ENCODE measurements around the gene PTPN21. TPM values are rescaled to one million over a fixed set of nuclear protein-coding genes. Genes with fewer than 3 reads are reported as not detected.

The PTPN21 gene
- total RNA-seq, 1 donor from 2014 or later: 12.6 TPM

DNA sequence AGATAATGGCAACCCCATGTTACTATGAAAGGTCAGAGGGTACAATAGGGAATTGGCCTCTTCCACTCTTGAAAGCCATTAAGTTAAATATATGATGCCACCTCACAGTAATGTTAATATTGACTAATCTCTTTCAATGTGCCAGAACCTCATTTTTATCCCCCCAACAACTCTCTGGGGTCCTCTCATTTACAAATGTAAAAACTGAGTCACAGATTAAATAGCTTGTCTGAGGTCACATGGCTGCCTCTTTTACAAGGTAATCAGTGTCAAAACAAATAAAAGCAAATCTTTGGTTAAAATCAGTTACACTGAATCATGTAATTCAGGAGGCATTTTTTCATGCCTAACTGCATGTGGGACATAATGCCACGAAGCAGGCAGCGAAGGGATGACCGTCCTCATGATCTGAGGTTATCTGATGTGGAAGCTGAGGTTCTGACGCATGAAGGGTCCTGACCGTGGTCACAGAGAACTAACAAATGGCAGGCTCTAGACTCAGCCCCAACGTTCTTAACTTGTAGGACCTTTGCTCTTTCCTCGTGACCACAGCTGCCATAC is 78.5 kb downstream of the PTPN21 start:
- DNase-seq (ENCODE audit: low spot score) (no peak), ATAC-seq (no peak)

DNA sequence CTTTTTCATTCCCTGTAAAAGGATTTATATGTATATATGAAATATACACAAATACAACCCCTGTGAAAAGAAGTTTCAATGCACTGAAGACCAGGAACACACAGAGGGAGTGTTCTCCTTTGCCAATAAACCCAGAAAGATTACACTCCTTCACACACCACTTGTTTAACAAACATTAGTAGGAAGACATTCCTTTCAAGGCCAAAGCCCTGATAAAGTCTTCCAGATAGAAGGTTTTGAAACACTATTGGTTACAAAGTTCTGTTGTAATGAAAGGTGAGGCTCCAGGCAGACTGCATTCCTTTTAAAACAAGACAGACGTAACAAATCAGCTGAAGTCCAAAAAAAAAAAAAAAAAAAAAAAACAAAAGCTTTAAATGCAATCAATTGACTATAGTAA is 81.0 kb downstream of the PTPN21 start:
- DNase-seq (ENCODE audit: low spot score) (no peak), ATAC-seq (no peak)

DNA sequence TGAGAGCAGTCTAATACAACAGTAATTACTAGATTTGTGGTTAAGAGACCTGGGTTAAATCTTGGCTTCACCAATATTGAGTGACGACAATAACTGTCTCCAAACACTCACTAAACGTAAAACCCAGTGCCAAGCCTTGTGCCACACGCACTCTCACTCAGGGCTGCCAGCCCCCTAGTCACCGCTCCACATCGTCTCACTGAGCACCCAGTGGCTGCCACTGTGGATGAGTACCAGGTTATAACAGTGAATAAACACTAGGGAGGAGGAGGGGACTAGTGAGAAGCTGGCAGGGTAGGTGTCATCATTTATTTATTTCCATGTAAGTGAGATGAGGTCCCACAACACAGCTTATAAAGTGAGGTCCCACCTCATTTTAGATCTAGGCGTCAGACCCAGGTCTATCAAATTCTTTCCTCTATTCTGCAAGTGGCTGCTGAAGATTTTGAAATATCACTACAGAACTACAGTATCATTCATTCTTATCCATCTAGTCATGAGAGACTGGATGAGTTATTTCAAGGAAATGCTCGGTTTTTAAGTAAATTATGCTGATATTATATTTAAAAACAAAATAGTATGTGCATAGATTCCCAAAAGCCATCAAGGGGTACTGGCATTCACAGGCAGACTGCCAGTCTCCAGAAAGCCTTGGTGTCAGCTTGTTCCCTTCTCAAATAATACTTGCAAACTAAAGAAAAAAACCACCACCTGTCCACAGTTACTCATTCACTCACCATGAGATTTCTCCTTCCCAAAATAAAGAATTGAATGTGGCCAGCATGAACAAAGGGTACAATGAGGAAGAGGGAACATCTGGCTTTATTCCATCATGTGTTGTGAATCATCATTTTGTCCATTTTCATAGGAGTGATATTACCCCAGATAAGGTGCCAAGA is 84.0 kb downstream of the PTPN21 start:
- DNase-seq (ENCODE audit: low spot score) (no peak), ATAC-seq (no peak)

DNA sequence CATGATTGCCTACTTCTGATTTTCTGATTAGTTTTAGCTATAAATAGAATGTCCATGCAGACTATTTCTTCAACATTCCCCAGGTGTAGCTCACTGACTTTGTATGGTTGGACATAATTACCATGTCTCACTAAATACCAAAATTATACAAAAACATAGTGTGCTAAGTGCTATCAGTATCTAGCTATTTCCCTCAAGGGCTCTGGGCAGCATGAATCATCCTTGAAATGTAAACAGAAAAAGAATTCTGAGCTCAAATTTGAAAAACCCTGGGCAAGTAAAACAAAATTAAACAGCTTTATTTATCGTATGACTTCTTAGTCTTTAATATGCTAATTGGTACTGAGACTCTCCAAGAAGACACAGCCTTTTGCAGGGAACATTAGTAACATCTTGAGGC is 86.4 kb downstream of the PTPN21 start:
- DNase-seq (ENCODE audit: low spot score) (no peak), ATAC-seq (no peak)

DNA sequence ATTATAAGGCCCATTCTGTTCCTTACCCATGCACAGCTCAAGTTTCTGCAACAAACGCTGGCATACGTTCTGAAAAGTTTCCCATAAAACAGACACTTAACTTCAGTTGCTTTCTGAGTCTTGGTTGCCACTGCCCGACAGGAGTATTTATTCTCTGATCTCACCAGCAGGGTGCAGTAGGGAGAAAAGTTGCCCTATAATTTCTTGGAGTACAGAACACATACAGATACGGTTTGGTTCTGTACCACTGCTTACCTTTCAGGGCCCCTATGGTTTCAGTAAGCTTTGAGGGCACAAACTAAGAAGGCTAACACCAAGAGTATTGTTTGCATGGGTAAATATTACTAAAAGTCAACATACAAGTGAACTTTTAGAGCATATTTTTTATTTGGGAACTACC is 91.5 kb downstream of the PTPN21 start:
- ATAC-seq: peak; percentile 87
- no peak for DNase-seq (ENCODE audit: low spot score)

DNA sequence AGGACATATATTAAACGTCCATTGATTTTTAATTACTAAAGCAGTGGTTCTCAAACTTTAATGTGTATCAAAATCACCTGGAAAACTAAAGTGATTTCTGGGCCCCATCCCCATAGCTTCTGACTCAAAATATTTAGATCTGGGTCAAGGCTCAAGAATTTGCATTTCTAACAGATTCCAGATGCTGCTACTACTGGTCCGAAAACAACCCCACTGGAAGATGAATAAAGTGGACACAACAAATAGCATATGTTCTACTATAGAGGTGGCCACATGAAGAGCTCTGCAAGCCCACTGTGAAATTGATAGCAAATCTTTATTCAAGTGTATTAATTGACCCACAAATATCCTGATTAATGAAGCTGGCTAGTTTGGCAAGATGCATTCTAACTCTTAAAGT is 99.9 kb downstream of the PTPN21 start:
- DNase-seq (ENCODE audit: low spot score) (no peak), ATAC-seq (no peak)

DNA sequence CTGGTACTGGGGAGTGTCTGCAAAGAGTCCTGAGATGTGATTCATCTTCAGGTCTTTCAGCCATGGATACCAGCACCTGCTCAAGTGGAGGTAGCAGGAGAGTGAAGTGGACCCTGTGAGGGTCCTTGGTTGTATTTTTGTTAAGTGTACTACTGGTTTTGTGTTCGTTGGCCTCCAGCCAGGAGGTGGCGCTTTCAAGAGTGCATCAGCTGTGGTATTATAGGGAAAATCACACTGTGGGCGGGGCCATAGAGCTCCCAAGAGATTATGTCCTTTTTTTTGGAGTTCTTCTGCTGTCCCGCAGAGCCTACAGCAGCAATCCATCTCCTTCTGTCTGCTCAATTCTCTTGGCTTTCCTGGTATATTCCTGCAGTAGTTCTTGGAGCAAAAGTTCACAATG is 102.6 kb downstream of the PTPN21 start:
- ATAC-seq: no peak
- no peak for DNase-seq (ENCODE audit: low spot score)

DNA sequence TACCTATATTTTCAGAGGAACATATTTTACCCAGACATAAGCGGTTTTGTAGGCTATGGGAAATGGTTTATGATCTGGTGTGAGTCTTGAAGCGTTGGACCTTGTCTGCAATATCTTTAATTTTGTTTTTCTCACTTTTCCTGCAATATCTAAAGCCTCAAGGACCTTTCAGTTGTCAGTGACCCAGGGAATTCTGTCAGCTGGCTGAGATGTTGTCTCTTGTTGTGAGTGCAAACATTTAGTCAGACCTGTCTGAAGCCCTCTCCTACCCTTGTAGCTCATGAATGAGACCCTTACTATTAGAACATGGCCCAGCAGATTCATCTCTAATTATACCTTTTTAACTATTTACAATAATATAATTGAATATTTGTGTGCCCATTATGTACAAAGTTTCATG is 115.7 kb downstream of the PTPN21 start:
- no peak for DNase-seq (ENCODE audit: low spot score)
- ATAC-seq: no peak

DNA sequence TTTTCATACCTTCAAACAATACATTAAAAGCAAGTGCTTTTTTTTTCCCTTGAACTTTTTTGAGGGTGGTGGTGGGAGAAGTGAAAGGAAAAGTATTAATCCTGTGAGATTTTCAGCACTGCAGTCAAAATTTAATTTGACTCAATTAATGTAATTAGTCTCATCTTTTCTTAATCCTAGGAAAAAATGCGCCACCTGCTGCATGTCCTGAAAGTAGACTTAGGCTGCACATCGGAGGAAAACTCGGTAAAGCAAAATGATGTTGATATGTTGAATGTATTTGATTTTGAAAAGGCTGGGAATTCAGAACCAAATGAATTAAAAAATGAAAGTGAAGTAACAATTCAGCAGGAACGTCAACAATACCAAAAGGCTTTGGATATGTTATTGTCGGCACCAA is 117.1 kb downstream of the PTPN21 start:
- DNase-seq (ENCODE audit: low spot score) (no peak), ATAC-seq (no peak)

DNA sequence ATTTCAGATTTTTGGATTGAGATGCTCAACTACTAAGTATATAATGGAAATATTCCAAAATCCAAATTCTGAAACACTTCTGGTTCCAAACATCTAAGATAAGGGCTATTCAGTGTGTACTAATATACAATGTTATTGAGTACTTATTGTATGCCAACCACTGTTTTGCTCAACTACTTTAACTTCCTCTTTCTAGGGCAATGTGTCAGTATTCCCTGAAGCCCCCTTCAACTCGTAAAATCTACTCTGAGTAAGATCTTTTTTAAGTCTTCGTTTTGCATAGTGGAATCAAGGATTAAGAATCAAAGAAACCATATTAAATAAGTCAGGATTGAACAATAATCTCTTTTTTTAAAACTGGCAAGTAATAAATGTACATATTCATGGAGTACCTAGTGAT is 123.8 kb downstream of the PTPN21 start:
- no peak for ATAC-seq
- no peak for DNase-seq (ENCODE audit: low spot score)

DNA sequence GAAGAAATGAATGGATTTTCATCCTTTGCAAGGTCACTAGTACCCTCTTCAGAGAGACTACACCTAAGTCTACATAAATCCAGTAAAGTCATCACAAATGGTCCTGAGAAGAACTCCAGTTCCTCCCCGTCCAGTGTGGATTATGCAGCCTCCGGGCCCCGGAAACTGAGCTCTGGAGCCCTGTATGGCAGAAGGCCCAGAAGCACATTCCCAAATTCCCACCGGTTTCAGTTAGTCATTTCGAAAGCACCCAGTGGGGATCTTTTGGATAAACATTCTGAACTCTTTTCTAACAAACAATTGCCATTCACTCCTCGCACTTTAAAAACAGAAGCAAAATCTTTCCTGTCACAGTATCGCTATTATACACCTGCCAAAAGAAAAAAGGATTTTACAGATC is 128.5 kb downstream of the PTPN21 start:
- DNase-seq (ENCODE audit: low spot score): no peak
- no peak for ATAC-seq

DNA sequence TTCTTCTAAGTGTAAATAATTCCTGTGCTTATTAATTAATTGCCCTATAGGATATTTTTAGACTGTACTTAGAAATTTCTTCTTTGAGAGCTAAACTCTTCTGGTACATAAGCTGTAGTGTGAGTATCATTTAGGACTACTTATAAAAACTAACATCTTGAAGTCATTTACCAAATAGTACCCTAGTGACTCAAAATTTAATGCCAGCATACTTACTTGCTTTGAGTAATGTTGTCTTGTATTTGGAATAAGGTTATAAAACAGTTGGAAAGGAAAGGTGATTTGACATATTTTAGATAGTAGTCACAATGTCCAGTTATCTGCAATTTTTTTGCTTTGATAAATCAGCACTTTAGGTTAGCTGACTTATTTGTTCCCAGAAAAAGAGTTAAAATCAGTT is 130.2 kb downstream of the PTPN21 start:
- ATAC-seq (no peak), DNase-seq (ENCODE audit: low spot score) (no peak)

DNA sequence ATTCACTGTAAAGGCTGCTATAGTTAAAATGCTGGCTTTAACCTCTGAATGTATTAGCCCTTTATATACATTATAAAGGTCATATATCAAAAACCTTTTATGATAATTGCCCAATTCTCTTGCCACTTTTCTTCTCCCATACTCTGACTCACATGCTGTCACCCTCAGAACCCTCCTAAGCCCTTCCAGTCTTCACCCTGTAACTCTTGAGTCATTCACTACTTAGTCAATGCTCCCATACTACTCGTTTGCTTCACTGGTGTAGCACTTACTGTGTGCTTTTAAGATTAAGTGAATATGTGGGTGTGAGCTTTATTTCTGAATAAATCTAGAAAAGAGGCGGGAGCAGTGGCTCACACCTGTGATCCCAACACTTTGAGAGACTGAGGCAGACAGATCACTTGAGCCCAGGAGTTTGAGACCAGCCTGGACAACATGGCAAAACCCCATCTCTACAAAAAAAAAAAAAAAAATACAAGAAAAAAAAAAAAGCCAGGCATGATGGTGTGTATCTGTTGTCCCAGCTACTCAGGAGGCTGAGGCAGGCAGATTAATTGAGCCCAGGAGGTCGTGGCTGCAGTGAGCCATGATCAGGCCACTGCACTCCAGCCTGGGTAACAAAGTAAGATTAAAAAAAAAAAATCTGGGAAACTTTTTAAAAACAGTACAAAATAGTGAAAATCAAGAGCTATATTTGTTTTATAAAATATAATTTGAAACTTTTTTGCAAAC is 131.7 kb downstream of the PTPN21 start:
- ATAC-seq (no peak), DNase-seq (ENCODE audit: low spot score) (no peak)

DNA sequence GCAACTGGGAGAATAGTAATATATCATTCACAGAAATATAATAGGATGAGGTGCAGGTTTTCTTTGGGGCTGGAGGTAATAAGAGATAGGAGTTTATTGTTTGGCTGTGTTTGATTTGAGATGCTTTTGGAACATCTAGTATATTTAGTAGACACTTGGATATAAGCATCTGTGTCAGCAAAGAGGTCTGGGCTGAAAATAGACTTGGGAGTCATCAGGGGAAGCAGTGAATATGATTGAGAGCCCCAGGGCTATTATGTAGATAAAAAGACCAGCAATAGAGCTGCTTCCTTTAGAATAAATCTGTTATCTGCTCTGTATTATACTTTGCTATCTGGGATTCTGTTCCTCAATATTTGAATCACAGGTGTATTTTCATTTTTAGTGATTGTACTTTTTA is 132.8 kb downstream of the PTPN21 start:
- DNase-seq (ENCODE audit: low spot score) (no peak), ATAC-seq (no peak)

DNA sequence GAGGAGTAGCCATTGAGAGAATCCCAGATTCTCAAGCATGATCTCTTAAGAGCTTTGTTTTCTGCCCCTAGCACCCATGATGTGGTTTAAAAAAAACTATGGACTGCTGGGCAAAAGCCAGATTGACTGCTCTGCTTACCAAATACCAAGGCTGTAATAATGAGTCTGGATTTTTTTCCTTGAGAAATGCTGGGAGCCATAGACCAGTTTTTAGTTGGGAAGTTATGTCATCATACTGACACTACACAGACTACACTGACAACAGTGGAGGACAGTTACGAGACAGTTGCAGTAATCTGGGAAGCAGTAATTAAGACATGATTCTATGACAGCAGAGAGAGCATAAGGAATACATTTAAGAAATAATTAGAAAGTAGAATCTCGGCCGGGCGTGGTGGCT is 133.5 kb downstream of the PTPN21 start:
- DNase-seq (ENCODE audit: low spot score): no peak
- ATAC-seq: no peak

DNA sequence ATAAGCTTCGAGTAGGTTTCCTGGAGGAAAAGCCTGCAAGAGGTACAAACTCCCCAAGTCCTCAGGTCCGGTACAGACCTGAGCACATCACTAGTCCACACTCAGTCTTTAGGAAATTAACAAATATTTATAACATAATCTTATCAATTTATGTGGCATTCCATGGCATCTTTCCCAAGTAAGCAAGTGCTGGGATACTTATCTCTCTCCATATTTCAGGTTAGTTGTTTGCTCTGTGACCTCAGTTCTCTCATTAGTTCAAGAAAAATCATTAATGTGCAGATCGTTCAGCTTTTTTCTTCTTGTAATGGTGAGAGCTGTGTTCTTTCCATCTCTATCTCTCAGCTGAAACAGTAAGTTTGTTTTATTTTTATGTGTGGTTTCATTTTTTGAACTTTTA is 134.6 kb downstream of the PTPN21 start:
- ATAC-seq: no peak
- no peak for DNase-seq (ENCODE audit: low spot score)

DNA sequence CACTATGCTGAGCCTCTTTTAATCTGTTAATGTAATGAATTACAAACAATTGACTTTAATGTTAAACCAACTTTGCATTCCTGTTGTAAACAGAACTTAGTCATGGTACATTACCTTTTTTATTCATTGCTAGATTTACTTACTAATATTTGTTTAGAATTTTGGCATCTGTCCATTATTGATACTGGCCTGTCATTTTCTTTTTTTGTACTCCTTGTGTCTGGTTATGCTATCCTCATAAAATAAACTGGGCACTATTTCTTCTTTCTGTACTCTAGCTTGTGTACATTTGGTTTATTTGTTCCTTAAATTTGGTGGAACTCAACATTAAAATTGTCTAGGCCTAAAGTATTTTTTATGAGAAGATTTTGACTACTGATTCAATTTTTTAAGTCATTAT is 137.2 kb downstream of the PTPN21 start:
- ATAC-seq: no peak
- no peak for DNase-seq (ENCODE audit: low spot score)

Other genes with a start within 250 kb of the PTPN21 start
- gene KCNK10, start 231.7 kb downstream of the PTPN21 start, total RNA-seq: not detected
- 3.2 TPM for gene SPATA7, start 169.3 kb downstream of the PTPN21 start, total RNA-seq
- gene ZC3H14, start 8.0 kb upstream of the PTPN21 start, total RNA-seq: 39.1 TPM
- gene EML5, start 237.9 kb upstream of the PTPN21 start, total RNA-seq: 0.13 TPM